Fibroblast of villous mesenchyme (primary cell): Measurements from ENCODE around the gene REP15. TPM values are rescaled to one million over a fixed set of nuclear protein-coding genes. Genes with fewer than 3 reads are reported as not detected.
"Not testable (repeated sequence)": the region's sequence is repeated elsewhere in the genome, so short reads cannot be mapped to it uniquely, and the experiment has no call there.

Source experiments
- DNase-seq: peaks from one replicate; pipeline ENCODE4 v3.0.0-alpha.2; 2010; ENCODE audit warnings: low read depth
- H3K4me3 ChIP-seq: 2 replicates; pipeline ENCODE4 v1.5.1; 2011; ENCODE audit warnings: low read depth, mild to moderate bottlenecking, low read length
- total RNA-seq: library from RNA; depleted of rRNA; stranded (reverse); fragments of >200 nt; gene quantifications from 2 replicates; pipeline ENCODE4 v1.2.3, GENCODE V29; 2012
- TF ChIP-seq, protein P1 (sequence below): IDR thresholded peaks from 2 replicates; pipeline ENCODE4 v1.5.1; 2012; ENCODE audit warnings: low read depth, mild to moderate bottlenecking, low read length; ENCODE audit not compliant: insufficient read depth

Gene REP15, protein sequence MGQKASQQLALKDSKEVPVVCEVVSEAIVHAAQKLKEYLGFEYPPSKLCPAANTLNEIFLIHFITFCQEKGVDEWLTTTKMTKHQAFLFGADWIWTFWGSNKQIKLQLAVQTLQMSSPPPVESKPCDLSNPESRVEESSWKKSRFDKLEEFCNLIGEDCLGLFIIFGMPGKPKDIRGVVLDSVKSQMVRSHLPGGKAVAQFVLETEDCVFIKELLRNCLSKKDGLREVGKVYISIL
- total RNA-seq = 0.86 and 1.3 TPM in 2 replicates

GRCh38 chr12:27696293-27696652, at the start of gene REP15:
TSS of gene REP15 (plus strand) at chr12:27696447. CDS start at chr12:27696563, 116 bp downstream.
- TF ChIP-seq, protein P1, sequence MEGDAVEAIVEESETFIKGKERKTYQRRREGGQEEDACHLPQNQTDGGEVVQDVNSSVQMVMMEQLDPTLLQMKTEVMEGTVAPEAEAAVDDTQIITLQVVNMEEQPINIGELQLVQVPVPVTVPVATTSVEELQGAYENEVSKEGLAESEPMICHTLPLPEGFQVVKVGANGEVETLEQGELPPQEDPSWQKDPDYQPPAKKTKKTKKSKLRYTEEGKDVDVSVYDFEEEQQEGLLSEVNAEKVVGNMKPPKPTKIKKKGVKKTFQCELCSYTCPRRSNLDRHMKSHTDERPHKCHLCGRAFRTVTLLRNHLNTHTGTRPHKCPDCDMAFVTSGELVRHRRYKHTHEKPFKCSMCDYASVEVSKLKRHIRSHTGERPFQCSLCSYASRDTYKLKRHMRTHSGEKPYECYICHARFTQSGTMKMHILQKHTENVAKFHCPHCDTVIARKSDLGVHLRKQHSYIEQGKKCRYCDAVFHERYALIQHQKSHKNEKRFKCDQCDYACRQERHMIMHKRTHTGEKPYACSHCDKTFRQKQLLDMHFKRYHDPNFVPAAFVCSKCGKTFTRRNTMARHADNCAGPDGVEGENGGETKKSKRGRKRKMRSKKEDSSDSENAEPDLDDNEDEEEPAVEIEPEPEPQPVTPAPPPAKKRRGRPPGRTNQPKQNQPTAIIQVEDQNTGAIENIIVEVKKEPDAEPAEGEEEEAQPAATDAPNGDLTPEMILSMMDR = no peak

GRCh38 chr12:27650011-27650410, 46.2 kb upstream of the REP15 start:
- TF ChIP-seq, protein P1 = no peak
- H3K4me3 ChIP-seq = no peak overlapping the region
- no peak for DNase-seq

More at GRCh38 chr12:27696293-27696652, at the start of gene REP15:
- no peak within 1 kb of the TSS for H3K4me3 ChIP-seq
- DNase-seq = no peak

DNA sequence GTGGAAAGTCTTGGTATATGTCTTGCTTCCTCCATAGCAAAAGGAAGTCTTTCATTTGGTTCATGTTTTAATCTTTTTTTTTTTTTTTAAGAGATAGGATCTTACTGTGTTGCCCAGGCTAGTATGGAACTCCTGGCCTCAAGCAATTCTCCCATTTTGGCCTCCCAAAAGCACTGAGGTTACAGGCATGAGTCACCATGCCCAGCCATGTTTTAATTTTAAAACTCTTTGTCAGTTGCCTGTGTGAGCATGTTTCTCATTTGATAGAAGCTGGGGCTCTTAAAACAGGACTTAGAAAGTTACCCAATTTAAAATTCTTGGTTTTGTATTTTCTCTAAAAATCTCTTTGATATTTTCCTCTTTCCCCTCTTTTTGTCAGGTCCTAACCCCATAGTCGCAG, 45.0 kb upstream of the REP15 start:
- H3K4me3 ChIP-seq = no peak overlapping the region
- TF ChIP-seq, protein P1 = no peak
- DNase-seq = no peak

DNA sequence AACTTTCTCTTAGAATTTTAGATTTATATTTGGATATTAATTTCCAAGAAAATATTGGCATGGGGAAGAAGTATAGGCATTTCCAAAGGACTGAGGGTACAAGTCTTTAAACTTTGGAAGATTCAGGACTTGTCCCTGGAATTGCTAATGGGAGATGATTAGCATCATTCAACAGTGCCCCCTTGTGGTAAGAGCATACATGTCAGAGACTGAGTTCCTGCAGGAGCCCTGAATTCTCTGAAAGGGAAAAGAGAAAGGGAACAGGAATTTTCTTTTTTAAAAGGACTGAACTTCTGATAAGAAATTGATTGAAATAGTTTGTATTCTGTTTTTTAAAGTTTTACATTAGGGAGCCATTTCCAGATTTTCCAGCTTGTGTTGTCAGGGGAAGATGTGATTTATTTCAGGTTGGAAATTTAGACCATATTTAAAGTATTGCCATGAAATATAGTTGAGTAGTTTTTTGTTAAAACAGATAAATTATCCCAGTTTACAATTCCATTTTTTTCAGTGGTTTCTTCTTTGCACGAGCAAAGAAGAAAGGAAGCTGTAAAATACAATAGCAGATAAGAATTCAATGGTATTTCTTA, 44.0 kb upstream of the REP15 start:
- DNase-seq = peak; percentile 85
- TF ChIP-seq, protein P1 = peak; percentile 85
- no peak overlapping the region for H3K4me3 ChIP-seq

DNA sequence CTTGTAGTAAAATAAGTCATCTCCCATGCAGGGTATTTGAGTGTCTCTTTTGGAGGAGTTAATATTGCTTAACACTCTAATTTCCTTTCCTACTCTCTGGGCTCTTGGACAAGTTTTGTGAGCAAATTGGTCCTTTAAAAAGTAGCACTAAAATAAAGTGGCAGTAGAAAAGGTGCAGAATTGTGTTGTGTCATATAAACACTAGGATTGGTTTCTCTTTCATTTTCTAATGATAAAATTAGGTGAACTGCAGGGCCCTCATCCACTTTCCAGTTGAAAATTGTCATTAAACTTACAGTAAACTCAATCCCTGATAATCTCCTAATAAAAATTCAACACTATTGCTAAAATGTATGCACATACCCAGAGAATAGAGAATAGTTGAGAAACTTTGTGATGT, 42.6 kb upstream of the REP15 start:
- TF ChIP-seq, protein P1 = no peak
- H3K4me3 ChIP-seq = no peak overlapping the region
- DNase-seq = peak; percentile 11

DNA sequence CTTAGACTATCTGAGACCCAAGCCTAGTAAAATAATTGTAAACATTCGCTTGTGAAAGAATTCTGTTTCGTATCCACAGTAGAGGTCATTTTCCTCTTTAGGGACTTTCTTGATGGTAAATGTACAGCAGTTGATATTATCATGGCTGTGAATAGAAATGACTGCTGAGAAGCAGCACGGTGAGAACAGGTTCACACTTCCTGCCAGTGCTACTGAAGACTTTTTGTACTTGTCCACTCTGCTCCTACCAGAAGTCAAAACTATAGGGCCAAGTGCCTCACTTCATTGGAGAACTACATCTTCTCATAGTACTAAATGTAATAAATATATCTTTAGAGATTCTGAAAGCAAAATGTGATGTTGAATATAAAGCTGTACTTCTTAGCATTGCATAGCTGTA, 40.8 kb upstream of the REP15 start:
- DNase-seq, H3K4me3 ChIP-seq: not testable (repeated sequence)

DNA sequence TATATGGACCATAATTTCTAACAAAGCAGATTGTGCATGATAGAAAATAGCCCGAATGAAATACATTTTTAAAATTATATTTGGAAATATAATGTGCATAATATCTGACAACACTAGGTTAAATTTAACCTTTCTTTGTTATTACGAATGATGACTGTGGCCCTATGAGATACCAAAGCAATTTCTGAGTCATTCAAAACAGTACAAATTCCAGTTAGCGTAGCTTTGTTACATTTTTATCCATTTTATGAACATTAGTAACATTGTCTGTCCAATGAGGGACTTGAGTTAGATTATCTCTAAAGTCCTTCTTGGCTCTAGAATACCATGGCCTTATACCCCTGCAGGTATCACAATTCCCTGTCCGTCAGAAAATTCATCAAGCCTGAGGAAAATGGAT, 39.0 kb upstream of the REP15 start:
- TF ChIP-seq, protein P1 = no peak
- no peak for DNase-seq
- H3K4me3 ChIP-seq = no peak overlapping the region
